Caco-2 (cell line): ENCODE data around the gene FAM161A. TPM values are rescaled to one million over a fixed set of nuclear protein-coding genes. Genes with fewer than 3 reads are reported as not detected.

ENCODE experiments used
- Bru-seq: library from RNA; stranded (reverse); fragments of 400-500 nt; gene quantifications from one replicate; lab custom pipeline; 2021; lab: Mats Ljungman, UMichigan
- BruChase-seq, 2 experiments: library from RNA; stranded (reverse); fragments of 400-500 nt; gene quantifications; one replicate each; lab custom pipeline; 2021; lab: Mats Ljungman, UMichigan
- BruUV-seq: library from RNA; stranded (reverse); fragments of 400-500 nt; replicated peaks from 2 replicates; lab custom pipeline; 2021; lab: Mats Ljungman, UMichigan
- CTCF ChIA-PET: fragments of 300-600 bp; sonication (Branson Sonifier 250); formaldehyde crosslinking; loops from one replicate; lab custom pipeline; 2022; ENCODE audit warnings: antibody characterized with exemption; lab: Charles Lee
- POLR2A ChIA-PET: fragments of 300-600 bp; sonication (Branson Sonifier 250); formaldehyde crosslinking; loops from one replicate; lab custom pipeline; 2022; ENCODE audit warnings: antibody characterized with exemption; lab: Charles Lee
- DNase-seq, 2 experiments: peaks; one replicate each; pipeline versions ENCODE4 v3.0.0 to v3.0.0-alpha.2; 2020 to 2022
- H3K27me3 ChIP-seq: replicated peaks from 2 replicates; pipeline ENCODE4 v1.6.0; 2011; ENCODE audit warnings: low read length; ENCODE audit not compliant: control insufficient read depth, insufficient read depth
- H3K36me3 ChIP-seq: 2 replicates; pipeline ENCODE4 v1.5.1; 2011; ENCODE audit warnings: low read length; ENCODE audit not compliant: control insufficient read depth, insufficient read depth
- H3K4me1 ChIP-seq: fragments of 250-450 bp; sonication (Bioruptor Pico); 2 replicates; pipeline ENCODE4 v1.5.1; 2020; ENCODE audit warnings: mild to moderate bottlenecking
- H3K4me3 ChIP-seq: 2 replicates; pipeline ENCODE4 v1.5.1; 2011; ENCODE audit warnings: low read depth, mild to moderate bottlenecking, control low read depth, low read length
- H3K9me3 ChIP-seq: fragments of 250-450 bp; sonication (Bioruptor Pico); 2 replicates; pipeline ENCODE4 v1.5.1; 2020; ENCODE audit warnings: mild to moderate bottlenecking, moderate library complexity
- H3K27ac Mint-ChIP-seq: one replicate; pipeline ENCODE4 v1.8.0; 2022; ENCODE audit warnings: mixed read lengths; ENCODE audit not compliant: unreplicated experiment
- H3K27me3 Mint-ChIP-seq: one replicate; pipeline ENCODE4 v1.8.0; 2022; ENCODE audit warnings: mixed read lengths; ENCODE audit not compliant: insufficient read depth, unreplicated experiment
- H3K36me3 Mint-ChIP-seq: one replicate; pipeline ENCODE4 v1.8.0; 2022; ENCODE audit warnings: mild to moderate bottlenecking, mixed read lengths; ENCODE audit not compliant: insufficient read depth, unreplicated experiment
- H3K4me1 Mint-ChIP-seq: one replicate; pipeline ENCODE4 v1.8.0; 2022; ENCODE audit warnings: low read depth, mixed read lengths; ENCODE audit not compliant: unreplicated experiment
- H3K4me3 Mint-ChIP-seq: one replicate; pipeline ENCODE4 v1.8.0; 2022; ENCODE audit warnings: mild to moderate bottlenecking, moderate library complexity, mixed read lengths; ENCODE audit not compliant: unreplicated experiment
- H3K9me3 Mint-ChIP-seq: one replicate; pipeline ENCODE4 v1.8.0; 2022; ENCODE audit warnings: mixed read lengths; ENCODE audit not compliant: unreplicated experiment
- CTCF ChIP-seq, 2 experiments: fragments of 200-600 bp in 1 of 2; IDR thresholded peaks; 1 replicate in 1 of 2; 2 replicates in 1 of 2; pipeline versions ENCODE4 v1.5.1 to v1.8.0; 2011 to 2022; ENCODE audit warnings: antibody characterized with exemption in 1 of 2, control low read depth in 1 of 2, inconsistent platforms in 1 of 2, low read depth in 1 of 2, low read length in 1 of 2, mild to moderate bottlenecking in 1 of 2, moderate library complexity in 1 of 2; ENCODE audit not compliant: insufficient read depth in 1 of 2, severe bottlenecking in 1 of 2, unreplicated experiment in 1 of 2
- intact Hi-C: fragments of 100-400 bp; cut with micrococcal nuclease; formaldehyde crosslinking; loops from one replicate; pipeline ENCODE4 v1.10.0; 2022; ENCODE audit not compliant: unreplicated experiment
- long read RNA-seq: library from polyadenylated mRNA; stranded (forward); transcript quantifications from one replicate; pipeline ENCODE4 v2.0.0, GENCODE V29; 2022
- total RNA-seq: library from RNA; stranded (reverse); gene quantifications from 2 replicates; pipeline ENCODE4 v1.2.3, GENCODE V29; 2022

FAM161A gene
- total RNA-seq (9.1 and 9.8 TPM in 2 replicates), Bru-seq, nascent RNA (percentile 52 among the genes with signal in this experiment), BruChase-seq, experiment 1, labeled RNA remaining after a 2-hour chase (percentile 65 among the genes with signal in this experiment), BruChase-seq, experiment 2, labeled RNA remaining after a 6-hour chase (percentile 68 among the genes with signal in this experiment)
- long read RNA-seq, partial matches to known transcripts: 1 of 10 reads
- long read RNA-seq, other reads (novel, unspliced or antisense): 2 of 10 reads

DNA sequence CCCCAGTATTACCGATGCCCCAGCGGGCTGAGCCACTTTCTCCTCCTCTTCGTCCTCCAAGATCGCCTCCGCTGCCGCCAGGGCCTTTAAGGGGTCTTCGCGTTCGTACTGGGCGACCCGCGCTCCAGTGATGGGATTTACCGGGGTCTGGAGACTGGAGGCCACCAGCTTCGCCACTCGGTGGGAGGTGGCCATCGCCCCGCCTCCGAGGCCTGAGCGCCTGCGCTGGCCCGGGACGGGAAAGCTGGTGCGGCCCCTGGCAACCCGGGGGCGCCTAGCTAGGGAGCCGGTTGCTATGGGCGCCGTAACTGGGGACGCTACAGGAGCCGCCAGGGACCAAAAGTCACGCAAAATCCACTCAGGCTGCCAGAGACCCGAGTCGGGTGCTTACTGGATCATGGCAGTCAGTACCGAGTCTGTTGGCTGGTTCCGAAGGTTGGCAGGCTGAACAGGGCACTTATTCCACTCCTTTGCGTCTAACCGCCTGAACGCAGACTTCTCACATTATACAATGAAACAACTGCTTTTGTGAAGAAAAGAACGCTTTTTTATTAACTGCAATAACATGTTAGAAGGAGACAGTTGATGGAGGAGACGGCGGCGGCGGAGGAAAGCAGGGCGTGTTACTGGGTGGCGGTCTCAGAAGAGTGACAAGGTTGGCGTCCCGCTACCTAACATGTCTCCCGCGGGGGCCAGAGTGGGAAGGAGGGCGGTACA, at the start of gene FAM161A:
Gene FAM161A, minus strand, starts transcription at position 214 of the 717 bp plus-strand sequence. Its CDS starts 19 bp downstream, at position 195.
- POLR2A ChIA-PET: interaction anchor here (0.7 to 1.0 kb wide), 3 partner anchors 12 to 316 kb away, joined by 3 to 9 read pairs (median 3); partner anchors contain the start of gene XPO1
- intact Hi-C loops: loop anchor here (1.0 to 2.0 kb wide), 3 partner anchors 45 to 316 kb away; partner anchors contain the start of gene XPO1
- peak within 1 kb of the TSS; percentile 83 for H3K27ac Mint-ChIP-seq

GRCh38 chr2:61900281-61900680, 46.4 kb upstream of the FAM161A start:
- Histone ChIP-seq H3K4me1 (0 out of 2 replicates have a peak, but pooled peaks cover 3% of the 10 kb centered on the region), H3K36me3 (no peaks in the 10 kb centered on the region), H3K9me3 (no peaks in the 10 kb centered on the region), H3K4me3 (no peak overlapping the region), H3K27me3 (no peaks in the 10 kb centered on the region)
- peaks cover 6% of the 10 kb centered on the region for H3K4me1 Mint-ChIP-seq
- no peak overlapping the region for H3K27ac Mint-ChIP-seq
- no peaks in the 10 kb centered on the region for H3K9me3 Mint-ChIP-seq
- intact Hi-C loops: no loop called here
- H3K4me3 Mint-ChIP-seq: no peak overlapping the region
- POLR2A ChIA-PET: no interaction called here
- H3K36me3 Mint-ChIP-seq: no peaks in the 10 kb centered on the region
- DNase-seq: no peak
- TF ChIP-seq CTCF (IDR thresholded peaks at IDR 0.05; ENCODE audit: insufficient read depth in 1 of 2, low read depth in 1 of 2, low read length in 1 of 2, severe bottlenecking in 1 of 2, unreplicated experiment in 1 of 2): no peak
- CTCF ChIA-PET: no interaction called here
- BruUV-seq: no TSS peak
- H3K27me3 Mint-ChIP-seq: no peaks in the 10 kb centered on the region

More for the DNA sequence above, at the start of gene FAM161A:
- H3K36me3 ChIP-seq: no peaks in the 10 kb centered on the region
- BruUV-seq: no TSS peak
- peak; percentile 80 to 89 for DNase-seq
- Mint-ChIP-seq H3K27me3 (no peaks in the 10 kb centered on the region), H3K4me3 (peak within 1 kb of the TSS; percentile 84), H3K36me3 (peaks cover 9% of the 10 kb centered on the region), H3K9me3 (no peaks in the 10 kb centered on the region), H3K4me1 (no peaks in the 10 kb centered on the region)
- no peak for TF ChIP-seq CTCF (IDR thresholded peaks at IDR 0.05; ENCODE audit: insufficient read depth in 1 of 2, low read depth in 1 of 2, low read length in 1 of 2, severe bottlenecking in 1 of 2, unreplicated experiment in 1 of 2)
- H3K4me1 ChIP-seq: peaks cover 5% of the 10 kb centered on the region
- CTCF ChIA-PET: interaction anchor here (0.6 to 0.7 kb wide), 2 partner anchors 17 to 1986 kb away, joined by 3 to 4 read pairs; no protein-coding TSS in a partner anchor
- no peaks in the 10 kb centered on the region for H3K9me3 ChIP-seq
- peak within 1 kb of the TSS; percentile 96 for H3K4me3 ChIP-seq
- H3K27me3 ChIP-seq: no peaks in the 10 kb centered on the region

- H3K36me3 Mint-ChIP-seq: no peaks in the 10 kb centered on the region
- TF ChIP-seq CTCF (IDR thresholded peaks at IDR 0.05; ENCODE audit: insufficient read depth in 1 of 2, low read depth in 1 of 2, low read length in 1 of 2, severe bottlenecking in 1 of 2, unreplicated experiment in 1 of 2): peak; percentile 56 to 63
- no peak overlapping the region for H3K4me3 Mint-ChIP-seq
- no TSS peak for BruUV-seq
- peak in 1 of 2 experiments; percentile 36 for DNase-seq
- POLR2A ChIA-PET: no interaction called here
- no peak overlapping the region for H3K4me3 ChIP-seq
- intact Hi-C loops: no loop called here
- no peaks in the 10 kb centered on the region for H3K27me3 ChIP-seq
- no peaks in the 10 kb centered on the region for H3K27me3 Mint-ChIP-seq
- no peaks in the 10 kb centered on the region for H3K9me3 Mint-ChIP-seq
- CTCF ChIA-PET: interaction anchor here (0.7 to 1.4 kb wide), 2 partner anchors 163 to 763 kb away, joined by 3 read pairs; no protein-coding TSS in a partner anchor
- no peaks in the 10 kb centered on the region for H3K4me1 Mint-ChIP-seq
- no peaks in the 10 kb centered on the region for H3K4me1 ChIP-seq
- no peaks in the 10 kb centered on the region for H3K36me3 ChIP-seq
- no peaks in the 10 kb centered on the region for H3K9me3 ChIP-seq
- no peak overlapping the region for H3K27ac Mint-ChIP-seq
Observed at GRCh38 chr2:61898810-61899209, 45.0 kb upstream of the FAM161A start.
